Gastrocnemius medialis (tissue), 4 donors: ENCODE data around the gene CCDC57.

Experiments used
- CTCF ChIP-seq, 5 experiments: fragments of 450-650 bp in 3 of 5; fragments of 200-600 bp in 2 of 5; sonication (generic) in 2 of 5; IDR thresholded peaks in 4 of 5; conservative IDR thresholded peaks in 1 of 5; 1 replicate in 4 of 5; 2 replicates in 1 of 5; pipeline ENCODE4 v1.5.1; 2016 to 2019; ENCODE audit warnings: antibody characterized with exemption in 5 of 5, mild to moderate bottlenecking in 3 of 5, moderate library complexity in 3 of 5
- POLR2A ChIP-seq, 2 donors: fragments of 450-650 bp; IDR thresholded peaks; one replicate each; pipeline ENCODE4 v1.6.1; 2017; ENCODE audit warnings: antibody characterized with exemption in 2 of 2, mild to moderate bottlenecking in 2 of 2, moderate library complexity in 2 of 2

- no peak for TF ChIP-seq CTCF (IDR thresholded peaks at IDR 0.05 in 4 of 5, conservative IDR thresholded peaks at IDR 0.05 in 1 of 5)
- TF ChIP-seq POLR2A (IDR thresholded peaks at IDR 0.05) = no peak
Observed at GRCh38 chr17:82108961-82109475, 103.6 kb downstream of the CCDC57 start.
